Fibroblast of skin of right quadriceps (primary cell): ENCODE results near the gene SVEP1.

Source experiments
- DNase-seq: peaks from one replicate; pipeline ENCODE4 v3.0.0-alpha.2; 2013

The SVEP1 gene

GRCh38 chr9:110316261-110317075, 263.1 kb downstream of the SVEP1 start:
- DNase-seq = no peak
